KMS-11 (cell line): ENCODE measurements around the gene PLEKHM2.

Source experiments
- H2AFZ ChIP-seq: fragments of 200-600 bp; sonication (generic); 2 replicates; pipeline ENCODE4 v1.6.1; 2016; ENCODE audit warnings: antibody characterized with exemption, mixed run types, low read depth
- H3K27ac ChIP-seq: fragments of 200-600 bp; sonication (generic); 2 replicates; pipeline ENCODE4 v1.6.1; 2016; ENCODE audit warnings: mild to moderate bottlenecking, mixed run types
- H3K27me3 ChIP-seq: fragments of 200-600 bp; sonication (generic); 2 replicates; pipeline ENCODE4 v1.6.1; 2017; ENCODE audit warnings: mild to moderate bottlenecking, low read depth, mixed run types, moderate library complexity; ENCODE audit not compliant: insufficient read depth
- H3K36me3 ChIP-seq: fragments of 200-600 bp; sonication (generic); 2 replicates; pipeline ENCODE4 v1.6.1; 2017; ENCODE audit warnings: mild to moderate bottlenecking, mixed run types; ENCODE audit not compliant: insufficient read depth
- H3K4me1 ChIP-seq: fragments of 200-600 bp; sonication (generic); 2 replicates; pipeline ENCODE4 v1.6.1; 2016; ENCODE audit warnings: mild to moderate bottlenecking, low read depth, mixed run types; ENCODE audit not compliant: poor library complexity, severe bottlenecking
- H3K4me2 ChIP-seq: fragments of 200-600 bp; sonication (generic); 2 replicates; pipeline ENCODE4 v1.7.0; 2016; ENCODE audit warnings: mild to moderate bottlenecking, mixed run types
- H3K4me3 ChIP-seq: fragments of 200-600 bp; sonication (generic); IDR thresholded peaks from 2 replicates; pipeline ENCODE4 v1.6.1; 2017; ENCODE audit warnings: low read depth, low read length, mixed read lengths; ENCODE audit not compliant: insufficient read depth
- H3K79me2 ChIP-seq: fragments of 200-600 bp; sonication (generic); 2 replicates; pipeline ENCODE4 v1.6.1; 2016; ENCODE audit warnings: low read depth, mixed run types; ENCODE audit not compliant: insufficient read depth
- H3K9ac ChIP-seq: fragments of 200-600 bp; sonication (generic); 2 replicates; pipeline ENCODE4 v1.6.1; 2016; ENCODE audit warnings: mild to moderate bottlenecking, mixed run types
- H4K20me1 ChIP-seq: fragments of 200-600 bp; sonication (generic); 2 replicates; pipeline ENCODE4 v1.6.1; 2016; ENCODE audit warnings: mild to moderate bottlenecking, mixed run types; ENCODE audit not compliant: insufficient read depth
- CTCF ChIP-seq: fragments of 200-600 bp; sonication (generic); conservative IDR thresholded peaks from 2 replicates; pipeline ENCODE4 v1.6.1; 2017; ENCODE audit warnings: low read depth, mild to moderate bottlenecking, antibody characterized with exemption, low read length, moderate library complexity, mixed read lengths

PLEKHM2 gene

DNA sequence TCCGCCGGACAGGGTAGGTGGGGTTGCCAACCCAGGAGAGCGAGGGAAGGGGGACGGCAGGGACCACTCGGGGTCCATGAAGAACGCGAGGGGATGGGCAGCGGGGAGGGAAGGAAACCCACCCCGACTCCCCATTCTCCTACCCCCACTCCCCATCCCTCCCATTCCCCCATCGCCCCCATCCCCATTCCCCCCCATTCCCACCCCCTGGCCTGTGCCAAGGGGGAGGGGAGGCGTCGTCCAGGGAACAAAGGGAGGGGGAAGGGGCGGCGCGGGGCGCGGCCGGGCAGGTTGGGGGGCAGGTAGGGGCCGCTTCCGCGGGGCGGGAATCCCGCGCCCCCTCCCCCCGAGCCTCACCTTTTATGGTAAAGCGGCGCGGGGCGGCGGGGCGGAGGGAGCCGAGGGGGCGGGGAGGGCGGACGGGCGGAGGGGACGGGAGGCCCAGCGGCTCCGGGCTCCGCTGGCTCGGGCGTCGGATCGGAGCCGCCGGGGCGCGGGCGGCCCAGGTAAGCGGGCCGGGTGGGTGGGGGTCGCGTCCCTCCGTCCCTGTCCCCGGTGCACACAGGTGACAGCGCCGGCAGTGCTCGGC, 74.3 kb downstream of the PLEKHM2 start, which contains the start of gene FBLIM1:
Gene FBLIM1 (plus strand): TSS at position 453 of the 589 bp plus-strand sequence. CDS start 6,189 bp downstream, outside the sequence.
- no peak within 1 kb of the TSS for H3K4me2 ChIP-seq
- H3K27ac ChIP-seq: no peak within 1 kb of the TSS
- no peak within 1 kb of the TSS for H3K4me3 ChIP-seq
- H2AFZ ChIP-seq: no peak within 1 kb of the TSS
- H3K27me3 ChIP-seq: peaks cover 33% of the 10 kb centered on the region
- no peaks in the 10 kb centered on the region for H4K20me1 ChIP-seq
- H3K4me1 ChIP-seq: no peaks in the 10 kb centered on the region
- no peaks in the 10 kb centered on the region for H3K36me3 ChIP-seq
- no peak for TF ChIP-seq CTCF
- H3K9ac ChIP-seq: no peak within 1 kb of the TSS
- no peaks in the 10 kb centered on the region for H3K79me2 ChIP-seq

- H3K79me2 ChIP-seq: no peaks in the 10 kb centered on the region
- no peak overlapping the region for H3K9ac ChIP-seq
- no peak for TF ChIP-seq CTCF
- H3K27me3 ChIP-seq: peaks cover 33% of the 10 kb centered on the region
- no peaks in the 10 kb centered on the region for H4K20me1 ChIP-seq
- H3K36me3 ChIP-seq: no peaks in the 10 kb centered on the region
- H3K4me2 ChIP-seq: no peak overlapping the region
- H3K4me3 ChIP-seq: no peak overlapping the region
- H3K27ac ChIP-seq: no peak overlapping the region
- no peaks in the 10 kb centered on the region for H3K4me1 ChIP-seq
- H2AFZ ChIP-seq: no peak overlapping the region
These were observed 75.0 kb downstream of the PLEKHM2 start for GRCh38 chr1:15758953-15759661.

GRCh38 chr1:15760520-15761211, 76.5 kb downstream of the PLEKHM2 start:
- Histone ChIP-seq H2AFZ (no peak overlapping the region), H3K27me3 (peaks cover 33% of the 10 kb centered on the region), H3K27ac (no peak overlapping the region)

More at GRCh38 chr1:15760520-15761211, 76.5 kb downstream of the PLEKHM2 start:
- TF ChIP-seq CTCF: no peak
- H3K4me2 ChIP-seq: no peak overlapping the region
- no peaks in the 10 kb centered on the region for H3K79me2 ChIP-seq
- H3K4me1 ChIP-seq: no peaks in the 10 kb centered on the region
- H4K20me1 ChIP-seq: no peaks in the 10 kb centered on the region
- no peaks in the 10 kb centered on the region for H3K36me3 ChIP-seq
- no peak overlapping the region for H3K4me3 ChIP-seq
- no peak overlapping the region for H3K9ac ChIP-seq
